ENCODE measurements around the gene MAML3.

MAML3 gene

GRCh38 chr4:139728146-139728545, 425.8 kb downstream of the MAML3 start:
- DNase-seq (ENCODE audit: low read depth), result no peak
- no peak overlapping the region for H3K4me3 ChIP-seq (ENCODE audit: low read depth, low read length)
- TF ChIP-seq POLR2A (IDR thresholded peaks at IDR 0.05; ENCODE audit: extremely low read depth, insufficient read length), result no peak
- no peak for TF ChIP-seq MAX (IDR thresholded peaks at IDR 0.05; ENCODE audit: low read depth, low read length)
- no peak for TF ChIP-seq MYC (IDR thresholded peaks at IDR 0.05; ENCODE audit: low read depth, low read length)
- no peak for TF ChIP-seq CTCF (IDR thresholded peaks at IDR 0.05; ENCODE audit: low read depth, low read length)

- TF ChIP-seq CTCF (IDR thresholded peaks at IDR 0.05; ENCODE audit: low read depth, low read length) (no peak), POLR2A (IDR thresholded peaks at IDR 0.05; ENCODE audit: extremely low read depth, insufficient read length) (no peak), MAX (IDR thresholded peaks at IDR 0.05; ENCODE audit: low read depth, low read length) (no peak), MYC (IDR thresholded peaks at IDR 0.05; ENCODE audit: low read depth, low read length) (no peak)
- H3K4me3 ChIP-seq (ENCODE audit: low read depth, low read length), result no peak overlapping the region
- no peak for DNase-seq (ENCODE audit: low read depth)
These were observed 427.4 kb downstream of the MAML3 start for GRCh38 chr4:139726615-139727014.

GRCh38 chr4:139725236-139725635, 428.7 kb downstream of the MAML3 start:
- no peak for DNase-seq (ENCODE audit: low read depth)
- no peak overlapping the region for H3K4me3 ChIP-seq (ENCODE audit: low read depth, low read length)
- no peak for TF ChIP-seq MYC (IDR thresholded peaks at IDR 0.05; ENCODE audit: low read depth, low read length)
- TF ChIP-seq MAX (IDR thresholded peaks at IDR 0.05; ENCODE audit: low read depth, low read length), result no peak
- no peak for TF ChIP-seq POLR2A (IDR thresholded peaks at IDR 0.05; ENCODE audit: extremely low read depth, insufficient read length)

GRCh38 chr4:139721789-139722188, 432.2 kb downstream of the MAML3 start:
- no peak for TF ChIP-seq POLR2A (IDR thresholded peaks at IDR 0.05; ENCODE audit: extremely low read depth, insufficient read length)
- no peak for TF ChIP-seq MYC (IDR thresholded peaks at IDR 0.05; ENCODE audit: low read depth, low read length)
- no peak for TF ChIP-seq CTCF (IDR thresholded peaks at IDR 0.05; ENCODE audit: low read depth, low read length)
- TF ChIP-seq MAX (IDR thresholded peaks at IDR 0.05; ENCODE audit: low read depth, low read length), result no peak
- no peak overlapping the region for H3K4me3 ChIP-seq (ENCODE audit: low read depth, low read length)
- no peak for DNase-seq (ENCODE audit: low read depth)

- TF ChIP-seq POLR2A (IDR thresholded peaks at IDR 0.05; ENCODE audit: extremely low read depth, insufficient read length) (no peak), CTCF (IDR thresholded peaks at IDR 0.05; ENCODE audit: low read depth, low read length) (no peak), MYC (IDR thresholded peaks at IDR 0.05; ENCODE audit: low read depth, low read length) (no peak), MAX (IDR thresholded peaks at IDR 0.05; ENCODE audit: low read depth, low read length) (no peak)
- H3K4me3 ChIP-seq (ENCODE audit: low read depth, low read length), result no peak overlapping the region
- DNase-seq (ENCODE audit: low read depth), result no peak
These were observed 433.2 kb downstream of the MAML3 start for GRCh38 chr4:139720806-139721205.

- TF ChIP-seq MYC (IDR thresholded peaks at IDR 0.05; ENCODE audit: low read depth, low read length), result no peak
- TF ChIP-seq POLR2A (IDR thresholded peaks at IDR 0.05; ENCODE audit: extremely low read depth, insufficient read length), result no peak
- no peak for TF ChIP-seq MAX (IDR thresholded peaks at IDR 0.05; ENCODE audit: low read depth, low read length)
- TF ChIP-seq CTCF (IDR thresholded peaks at IDR 0.05; ENCODE audit: low read depth, low read length), result no peak
These were observed 434.4 kb downstream of the MAML3 start for GRCh38 chr4:139719381-139720101.

More at GRCh38 chr4:139719381-139720101, 434.4 kb downstream of the MAML3 start:
- no peak overlapping the region for H3K4me3 ChIP-seq (ENCODE audit: low read depth, low read length)
- DNase-seq (ENCODE audit: low read depth), result no peak

Data from NB4 (cell line).